K562 (cell line): Measurements from ENCODE around the gene CXCL1. TPM values are rescaled to one million over a fixed set of nuclear protein-coding genes. Genes with fewer than 3 reads are reported as not detected.
"Not testable (repeated sequence)": the region's sequence is repeated elsewhere in the genome, so short reads cannot be mapped to it uniquely, and the experiment has no call there.

Experiments used
- ATAC-seq: fragments of 200-7000 bp; cut with Tn5 transposase; 3 replicates; pipeline ENCODE4 v1.9.1; 2020; ENCODE audit warnings: moderate library complexity
- BruUV-seq: library from RNA; stranded (reverse); fragments of 400-500 nt; replicated peaks from 2 replicates; lab custom pipeline; 2021; lab: Mats Ljungman, UMichigan
- CTCF ChIA-PET: fragments of 300-600 bp; formaldehyde crosslinking; extraction: SDS; loops from one replicate; lab custom pipeline; 2021; ENCODE audit warnings: low intra/inter-chr PET ratio; lab: Yijun Ruan, JAX
- POLR2A ChIA-PET: fragments of 300-600, 350-650 bp; sonication (Branson Sonifier 250); formaldehyde crosslinking; extraction: SDS; loops from one replicate; lab custom pipeline; 2021; ENCODE audit warnings: antibody characterized with exemption, inconsistent platforms; lab: Yijun Ruan, JAX
- DNase-seq, 4 experiments: peaks; one replicate each; pipeline versions ENCODE4 v3.0.0 to v3.0.0-alpha.2; 2011 to 2018; ENCODE audit warnings: low spot score in 3 of 4, mixed read lengths in 3 of 4; ENCODE audit errors: extremely low read depth in 1 of 4
- FAIRE-seq: peaks from 2 replicates; lab custom pipeline; 2011; peaks lifted over from hg19 to GRCh38; lab: Jason Lieb, UNC
- H2AFZ ChIP-seq: 2 replicates; pipeline ENCODE4 v1.6.0; 2011; ENCODE audit warnings: low read depth, low read length, control low read depth, inconsistent platforms
- H3K27ac ChIP-seq: fragments of 200-600 bp; 3 replicates; pipeline ENCODE4 v1.8.0; 2011; ENCODE audit warnings: low read depth, mild to moderate bottlenecking, control low read depth, inconsistent platforms, low read length, moderate library complexity, mixed read lengths; ENCODE audit errors: extremely low read depth
- H3K27me3 ChIP-seq, 2 experiments: fragments of 300-600 bp in 1 of 2; 2 replicates in 1 of 2; 3 replicates in 1 of 2; pipeline versions ENCODE4 v1.6.0 to v1.8.0; 2011; ENCODE audit warnings: inconsistent platforms in 2 of 2, low read length in 2 of 2, mild to moderate bottlenecking in 1 of 2, mixed read lengths in 1 of 2, moderate library complexity in 1 of 2; ENCODE audit not compliant: control insufficient read depth in 2 of 2, insufficient read depth in 2 of 2
- H3K36me3 ChIP-seq: fragments of 300-600 bp; 3 replicates; pipeline ENCODE4 v1.8.0; 2011; ENCODE audit warnings: mild to moderate bottlenecking, low read length, inconsistent platforms; ENCODE audit not compliant: control insufficient read depth, insufficient read depth
- H3K4me1 ChIP-seq, 2 experiments: fragments of 200-600 bp in 1 of 2; replicated peaks in 1 of 2; 2 replicates in 1 of 2; 3 replicates in 1 of 2; pipeline versions ENCODE4 v1.5.1 to v1.8.0; 2011; ENCODE audit warnings: inconsistent platforms in 2 of 2, low read length in 2 of 2, mild to moderate bottlenecking in 1 of 2, mixed read lengths in 1 of 2, moderate library complexity in 1 of 2; ENCODE audit not compliant: control insufficient read depth in 2 of 2, insufficient read depth in 2 of 2
- H3K4me2 ChIP-seq: 2 replicates; pipeline ENCODE4 v1.6.1; 2011; ENCODE audit warnings: low read length, control low read depth, inconsistent platforms, mixed read lengths; ENCODE audit not compliant: insufficient read depth
- H3K4me3 ChIP-seq: fragments of 200-600 bp; sonication (generic), shearing (Covaris generic); 2 replicates; pipeline ENCODE4 v1.5.1; 2016; ENCODE audit warnings: control low read depth, inconsistent platforms
- H3K79me2 ChIP-seq: fragments of 200-600 bp; 3 replicates; pipeline ENCODE4 v1.8.0; 2011; ENCODE audit warnings: low read length, inconsistent platforms; ENCODE audit not compliant: control insufficient read depth, insufficient read depth
- H3K9ac ChIP-seq, 2 experiments: 2 replicates each; pipeline versions ENCODE4 v1.6.0 to v1.6.1; 2011; ENCODE audit warnings: low read depth in 2 of 2, low read length in 2 of 2, control low read depth in 1 of 2, inconsistent platforms in 1 of 2, mild to moderate bottlenecking in 1 of 2, mixed read lengths in 1 of 2; ENCODE audit not compliant: insufficient read depth in 1 of 2
- H3K9me1 ChIP-seq: one replicate; pipeline ENCODE4 v1.6.0; 2011; ENCODE audit warnings: inconsistent platforms, mild to moderate bottlenecking, low read length, moderate library complexity; ENCODE audit not compliant: control insufficient read depth, insufficient read depth
- H3K9me3 ChIP-seq: replicated peaks from 2 replicates; pipeline ENCODE4 v1.5.1; 2011; ENCODE audit warnings: low read depth, low read length, inconsistent platforms; ENCODE audit not compliant: control insufficient read depth, insufficient read depth
- H4K20me1 ChIP-seq: replicated peaks from 2 replicates; pipeline ENCODE4 v1.6.1; 2011; ENCODE audit warnings: low read length, inconsistent platforms, mixed read lengths; ENCODE audit not compliant: control insufficient read depth, insufficient read depth
- HEY1 ChIP-seq: fragments of 250-450 bp; sonication (Bioruptor Pico); IDR thresholded peaks from 2 replicates; pipeline ENCODE4 v1.5.0; 2020; ENCODE audit warnings: mild to moderate bottlenecking, moderate library complexity, borderline replicate concordance
- HIVEP1 ChIP-seq: fragments of 250-450 bp; sonication (Bioruptor Pico); IDR thresholded peaks from 2 replicates; pipeline ENCODE4 v1.4.0; 2020; ENCODE audit warnings: mild to moderate bottlenecking
- KLF1 ChIP-seq: fragments of 450-650 bp; IDR thresholded peaks from 2 replicates; pipeline ENCODE4 v1.6.1; 2016; ENCODE audit warnings: missing genetic modification characterization, missing compliant biosample characterization
- MCM5 ChIP-seq: fragments of 450-650 bp; IDR thresholded peaks from 2 replicates; pipeline ENCODE4 v1.6.1; 2016; ENCODE audit warnings: low read depth
- MEF2A ChIP-seq: IDR thresholded peaks from 2 replicates; pipeline ENCODE4 v1.6.1; 2011; ENCODE audit warnings: low read depth, mild to moderate bottlenecking, low read length, moderate library complexity; ENCODE audit not compliant: control insufficient read depth
- NFYB ChIP-seq: IDR thresholded peaks from 2 replicates; pipeline ENCODE4 v1.6.1; 2011; ENCODE audit warnings: mild to moderate bottlenecking, moderate library complexity; ENCODE audit not compliant: insufficient read length; ENCODE audit errors: extremely low read depth
- OTX1 ChIP-seq: fragments of 450-650 bp; formaldehyde crosslinking; IDR thresholded peaks from 2 replicates; pipeline ENCODE4 v1.4.0; 2022; ENCODE audit warnings: mild to moderate bottlenecking
- SNIP1 ChIP-seq: fragments of 450-650 bp; IDR thresholded peaks from 2 replicates; pipeline ENCODE4 v1.7.1; 2017; ENCODE audit warnings: low read depth, mild to moderate bottlenecking
- TBP ChIP-seq: optimal IDR thresholded peaks from 2 replicates; pipeline ENCODE3; 2011; ENCODE audit warnings: low read depth, low read length, improper control_type of control experiment
- XRCC4 ChIP-seq: IDR thresholded peaks from one replicate; pipeline ENCODE4 v1.6.1; 2011; ENCODE audit not compliant: insufficient read depth, insufficient read length; ENCODE audit errors: extremely low read depth
- ZBTB11 ChIP-seq, 3 experiments: fragments of 200-800 bp in 1 of 3; fragments of 250-450 bp in 1 of 3; fragments of 450-650 bp in 1 of 3; sonication (Bioruptor Pico) in 1 of 3; sonication (Bioruptor generic) in 1 of 3; formaldehyde crosslinking in 1 of 3; IDR thresholded peaks; 2 replicates each; pipeline versions ENCODE4 v1.6.1 to v1.8.0; 2016 to 2022; ENCODE audit warnings: mild to moderate bottlenecking in 2 of 3, missing genetic modification characterization in 2 of 3, missing compliant biosample characterization in 1 of 3, moderate library complexity in 1 of 3
- WGBS: fragments of 100-300 bp; shearing (Covaris generic); methylation state at CpG from one replicate; pipeline ENCODE4 v1.1.6; 2016; ENCODE audit warnings: low coverage, mixed read lengths; ENCODE audit not compliant: insufficient coverage; ENCODE audit errors: missing lambda C conversion rate; 5-methylcytosine and 5-hydroxymethylcytosine counted together
- in situ Hi-C: fragments of 300-500 bp; cut with MboI; formaldehyde crosslinking; loops from 4 replicates; pipeline ENCODE4 v1.15.0; 2018; ENCODE audit warnings: inconsistent platforms, mixed read lengths
- intact Hi-C: fragments of 100-400 bp; cut with micrococcal nuclease; formaldehyde crosslinking; loops from 2 replicates; pipeline ENCODE4 v1.14.2; 2022
- polyA plus RNA-seq, 8 experiments: library from polyadenylated mRNA; depleted of rRNA in 4 of 8; stranded (reverse) in 5 of 8; unstranded in 3 of 8; fragments of >200 nt; fragmentation: Nextera tagmentation in 2 of 8; fragmentation: Illumina TruSeq in 1 of 8; extraction: Ambion mirVana in 2 of 8; extraction: Trizol in 1 of 8; gene quantifications; 2 replicates each; pipeline versions ENCODE4 v1.2.1 to v1.2.3, GENCODE V29; 2011 to 2014; ENCODE audit warnings: inconsistent platforms in 1 of 8, missing spikeins in 1 of 8
- total RNA-seq, 7 experiments: library from RNA; depleted of rRNA in 6 of 7; stranded (reverse); fragments of >200 nt in 6 of 7; fragmentation: Illumina TruSeq in 2 of 7; extraction: Trizol in 2 of 7; gene quantifications; 2 replicates each; pipeline versions ENCODE4 v1.2.1 to v1.2.3, GENCODE V29; 2011 to 2021; ENCODE audit warnings: low replicate concordance in 1 of 7

Gene CXCL1
- total and polyA plus RNA-seq, 9 of the 15 experiments (the other 6 are each of a cell fraction or from before 2014, with no cell fraction given), result 0.07 to 2.2 (median 0.32) TPM; not detected in 3

- in situ Hi-C loops, result no loop called here
- BruUV-seq, result no TSS peak
- intact Hi-C loops, result no loop called here
Measured at GRCh38 chr4:73897380-73898136, 28.4 kb downstream of the CXCL1 start.

GRCh38 chr4:73899338-73899737 is 30.1 kb downstream of the CXCL1 start:
- intact Hi-C loops, POLR2A ChIA-PET, H3K79me2 ChIP-seq, H3K4me1 ChIP-seq, H3K27me3 ChIP-seq, H3K36me3 ChIP-seq, H3K4me3 ChIP-seq, H2AFZ ChIP-seq, ATAC-seq, H3K9me3 ChIP-seq, CTCF ChIA-PET, H4K20me1 ChIP-seq, DNase-seq, in situ Hi-C loops, H3K4me2 ChIP-seq, FAIRE-seq, H3K9me1 ChIP-seq, H3K9ac ChIP-seq, H3K27ac ChIP-seq, BruUV-seq: not testable (repeated sequence)
- WGBS, result 42% methylated on average over 3 of the region's 3 CpGs

More at GRCh38 chr4:73897380-73898136, 28.4 kb downstream of the CXCL1 start:
- ATAC-seq (no peak), FAIRE-seq (no peak), DNase-seq (no peak)
- Histone ChIP-seq H2AFZ (no peak overlapping the region), H3K4me1 (peaks cover 0 to 7% of the 10 kb centered on the region in 2 experiments), H3K4me2 (no peak overlapping the region), H3K9ac (no peak overlapping the region), H4K20me1 (no peaks in the 10 kb centered on the region), H3K36me3 (no peaks in the 10 kb centered on the region), H3K27ac (no peak overlapping the region), H3K27me3 (no peaks in the 10 kb centered on the region), H3K9me3 (no peaks in the 10 kb centered on the region), H3K4me3 (no peak overlapping the region), H3K79me2 (no peaks in the 10 kb centered on the region), H3K9me1 (no peaks in the 10 kb centered on the region)
- TF ChIP-seq MCM5 (no peak), NFYB (no peak), ZBTB11 (CRISPR knock-in tag; IDR thresholded peaks at IDR 0.05) (no peak), SNIP1 (no peak), XRCC4 (no peak), KLF1 (tag) (no peak), TBP (no peak), MEF2A (no peak), HEY1 (CRISPR knock-in tag) (no peak), HIVEP1 (no peak), OTX1 (CRISPR knock-in tag) (no peak)
- POLR2A ChIA-PET, result no interaction called here
- 59% methylated on average over 4 of the region's 4 CpGs for WGBS
- CTCF ChIA-PET, result no interaction called here
